Upper lobe of left lung (tissue), 6 donors: ENCODE measurements around the gene IRF4. TPM values are rescaled to one million over a fixed set of nuclear protein-coding genes. Genes with fewer than 3 reads are reported as not detected.

Source experiments
- ATAC-seq, 2 donors: fragments of 200-7000 bp; cut with Tn5 transposase; one replicate each; pipeline ENCODE4 v1.9.1; 2022; ENCODE audit warnings: mild to moderate bottlenecking in 2 of 2, moderate library complexity in 2 of 2; ENCODE audit not compliant: low FRiP score in 2 of 2
- DNase-seq, 2 donors: peaks; one replicate each; pipeline ENCODE4 v3.0.0-alpha.2; 2019 to 2020
- H3K27ac ChIP-seq, 4 donors: fragments of 200-600 bp; sonication (generic); one replicate each; pipeline ENCODE4 v1.5.1; 2016 to 2019
- H3K27me3 ChIP-seq, 4 donors: fragments of 200-600 bp; sonication (generic); one replicate each; pipeline ENCODE4 v1.5.1; 2017 to 2019
- H3K36me3 ChIP-seq, 4 donors: fragments of 200-600 bp; sonication (generic); one replicate each; pipeline ENCODE4 v1.5.1; 2016 to 2019
- H3K4me1 ChIP-seq, 4 donors: fragments of 200-600 bp; sonication (generic); one replicate each; pipeline ENCODE4 v1.5.1; 2018 to 2019
- H3K4me3 ChIP-seq, 4 donors: fragments of 200-600 bp; sonication (generic); one replicate each; pipeline ENCODE4 v1.5.1; 2017 to 2019; ENCODE audit warnings: mild to moderate bottlenecking in 2 of 4, moderate library complexity in 1 of 4
- H3K9me3 ChIP-seq, 4 donors: fragments of 200-600 bp; sonication (generic); one replicate each; pipeline ENCODE4 v1.5.1; 2018 to 2019
- EP300 ChIP-seq, 4 donors: sonication (generic); formaldehyde crosslinking; IDR thresholded peaks; one replicate each; pipeline ENCODE4 v1.5.1; 2017; ENCODE audit warnings: antibody characterized with exemption in 4 of 4, control low read depth in 2 of 4
- POLR2A ChIP-seq, 4 donors: fragments of 450-650 bp; IDR thresholded peaks; one replicate each; pipeline ENCODE4 v1.5.1; 2016 to 2017; ENCODE audit warnings: antibody characterized with exemption in 4 of 4, mild to moderate bottlenecking in 2 of 4
- POLR2AphosphoS5 ChIP-seq, 2 donors: sonication (generic); formaldehyde crosslinking; IDR thresholded peaks; one replicate each; pipeline ENCODE4 v1.5.1; 2017; ENCODE audit warnings: antibody characterized with exemption in 2 of 2
- WGBS, 2 donors: methylation state at CpG; one replicate each; pipeline ENCODE4 v1.1.5; 2017 to 2018; 5-methylcytosine and 5-hydroxymethylcytosine counted together
- total RNA-seq, 6 donors: library from RNA; depleted of rRNA in 4 of 6; stranded (reverse); fragments of >200 nt in 4 of 6; gene quantifications; one replicate each; pipeline versions ENCODE4 v1.1.0 to v1.2.1, GENCODE V29; 2016 to 2021
- TF ChIP-seq, protein P1 (sequence below), 6 experiments: fragments of 450-650 bp in 4 of 6; fragments of 200-600 bp in 2 of 6; sonication (generic) in 2 of 6; IDR thresholded peaks; one replicate each; pipeline ENCODE4 v1.5.1; 2016 to 2019; ENCODE audit warnings: antibody characterized with exemption in 6 of 6
- donor health status: DM: no; HTN: no; CAD: no; lungs with moderate emphysema.
- donor health status: DM: no; HTN: yes; CAD: no; lungs with severe emphysema.

Gene IRF4
- total RNA-seq, 6 donors from 2014 or later, result 1.6 to 10.5 (median 5.9) TPM

DNA sequence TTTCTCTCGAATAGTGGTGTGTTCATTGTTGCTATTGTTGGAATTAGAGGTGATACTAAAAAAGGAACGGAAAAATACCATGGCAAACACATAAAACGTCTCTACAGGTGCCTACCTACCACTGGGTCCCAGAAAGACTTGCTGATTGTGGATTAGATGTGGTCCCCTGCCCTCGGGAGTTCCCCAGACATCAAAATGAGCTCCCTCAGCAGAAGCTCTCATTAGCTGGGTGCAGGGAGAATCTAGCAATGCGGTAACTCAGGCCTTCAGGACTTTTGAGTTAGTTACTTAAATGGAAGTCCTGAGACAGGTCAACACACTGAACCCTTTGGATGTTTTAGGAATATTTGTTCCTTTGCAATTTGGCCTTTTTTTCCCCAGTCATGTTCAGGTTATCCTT is 6.1 kb downstream of the IRF4 start:
- Histone ChIP-seq H3K27me3 (peaks cover 0 to 19% (median 9%) of the 10 kb centered on the region in 4 donors), H3K27ac (no peak overlapping the region), H3K9me3 (no peaks in the 10 kb centered on the region), H3K4me3 (no peak overlapping the region), H3K4me1 (peaks cover 12 to 14% (median 13%) of the 10 kb centered on the region in 4 donors), H3K36me3 (no peaks in the 10 kb centered on the region)
- WGBS, 2 donors, result 85 to 88% methylated on average over 5 of the region's 5 CpGs
- no peak for DNase-seq
- ATAC-seq, result no peak
- no peak for TF ChIP-seq POLR2A (IDR thresholded peaks at IDR 0.05)
- TF ChIP-seq, protein P1, sequence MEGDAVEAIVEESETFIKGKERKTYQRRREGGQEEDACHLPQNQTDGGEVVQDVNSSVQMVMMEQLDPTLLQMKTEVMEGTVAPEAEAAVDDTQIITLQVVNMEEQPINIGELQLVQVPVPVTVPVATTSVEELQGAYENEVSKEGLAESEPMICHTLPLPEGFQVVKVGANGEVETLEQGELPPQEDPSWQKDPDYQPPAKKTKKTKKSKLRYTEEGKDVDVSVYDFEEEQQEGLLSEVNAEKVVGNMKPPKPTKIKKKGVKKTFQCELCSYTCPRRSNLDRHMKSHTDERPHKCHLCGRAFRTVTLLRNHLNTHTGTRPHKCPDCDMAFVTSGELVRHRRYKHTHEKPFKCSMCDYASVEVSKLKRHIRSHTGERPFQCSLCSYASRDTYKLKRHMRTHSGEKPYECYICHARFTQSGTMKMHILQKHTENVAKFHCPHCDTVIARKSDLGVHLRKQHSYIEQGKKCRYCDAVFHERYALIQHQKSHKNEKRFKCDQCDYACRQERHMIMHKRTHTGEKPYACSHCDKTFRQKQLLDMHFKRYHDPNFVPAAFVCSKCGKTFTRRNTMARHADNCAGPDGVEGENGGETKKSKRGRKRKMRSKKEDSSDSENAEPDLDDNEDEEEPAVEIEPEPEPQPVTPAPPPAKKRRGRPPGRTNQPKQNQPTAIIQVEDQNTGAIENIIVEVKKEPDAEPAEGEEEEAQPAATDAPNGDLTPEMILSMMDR (IDR thresholded peaks at IDR 0.05), result no peak
- TF ChIP-seq POLR2AphosphoS5 (IDR thresholded peaks at IDR 0.05), result no peak
- no peak for TF ChIP-seq EP300 (IDR thresholded peaks at IDR 0.05)

DNA sequence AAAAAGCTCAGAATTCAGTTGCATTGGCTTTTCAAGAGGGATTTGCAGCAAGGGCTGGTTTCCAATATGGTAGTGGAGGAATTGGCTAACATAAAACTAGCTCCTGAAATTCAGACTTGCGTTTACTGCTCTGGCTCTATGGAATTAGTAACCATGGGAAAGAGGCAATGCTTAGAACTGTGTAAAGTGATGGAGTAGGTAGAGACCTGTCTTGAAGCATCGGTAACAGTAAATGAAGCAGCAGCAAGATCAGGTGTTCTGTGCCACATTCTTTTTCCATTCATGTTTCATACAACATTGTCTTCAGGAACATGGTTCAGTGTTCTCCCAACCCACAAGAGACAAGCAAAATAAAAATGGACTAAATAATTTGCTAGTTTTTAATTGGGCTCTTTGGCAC is 6.5 kb downstream of the IRF4 start:
- ATAC-seq, result no peak
- H3K4me1 ChIP-seq, result peaks cover 7 to 9% (median 8%) of the 10 kb centered on the region in 4 donors
- TF ChIP-seq EP300 (IDR thresholded peaks at IDR 0.05), result no peak
- TF ChIP-seq POLR2AphosphoS5 (IDR thresholded peaks at IDR 0.05), result no peak
- TF ChIP-seq POLR2A (IDR thresholded peaks at IDR 0.05), result no peak
- TF ChIP-seq, protein P1 (IDR thresholded peaks at IDR 0.05), result no peak
- H3K4me3 ChIP-seq, result no peak overlapping the region
- no peaks in the 10 kb centered on the region for H3K9me3 ChIP-seq
- WGBS, 2 donors, result 85% methylated on average over 2 of the region's 2 CpGs
- no peak overlapping the region for H3K27ac ChIP-seq
- DNase-seq, result no peak
- H3K36me3 ChIP-seq, result no peaks in the 10 kb centered on the region
- peaks cover 0 to 14% (median 7%) of the 10 kb centered on the region in 4 donors for H3K27me3 ChIP-seq

DNA sequence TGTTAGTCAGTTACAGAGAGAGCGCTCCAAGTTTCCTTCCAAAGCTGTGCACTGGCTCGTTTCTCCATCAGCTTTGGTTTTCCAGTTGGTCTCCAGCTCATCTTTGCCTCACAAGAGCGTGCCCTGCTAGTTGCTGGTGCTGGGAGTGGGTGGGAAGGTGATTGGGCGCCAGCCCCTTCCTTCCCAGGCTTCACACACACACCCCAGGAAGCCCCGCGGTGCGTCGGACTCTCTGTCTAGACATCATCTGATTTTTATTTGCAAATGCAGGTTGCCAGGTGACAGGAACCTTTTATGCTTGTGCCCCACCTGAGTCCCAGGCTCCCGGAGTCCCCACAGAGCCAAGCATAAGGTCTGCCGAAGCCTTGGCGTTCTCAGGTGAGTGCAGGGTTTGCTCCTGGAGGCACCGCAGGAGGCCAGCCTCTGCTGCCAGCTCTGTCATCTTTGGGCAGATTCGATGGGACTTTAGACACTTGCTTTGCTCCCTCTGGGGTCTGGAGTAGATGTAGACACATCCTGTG is 7.1 kb downstream of the IRF4 start:
- DNase-seq (no peak), ATAC-seq (no peak)
- no peaks in the 10 kb centered on the region for H3K9me3 ChIP-seq
- H3K4me1 ChIP-seq, result peaks cover 1 to 4% (median 3%) of the 10 kb centered on the region in 4 donors
- H3K36me3 ChIP-seq, result no peaks in the 10 kb centered on the region
- no peak overlapping the region for H3K27ac ChIP-seq
- WGBS, 2 donors, result 84 to 86% methylated on average over 12 to 13 of the region's 13 CpGs
- H3K4me3 ChIP-seq, result no peak overlapping the region
- TF ChIP-seq EP300 (IDR thresholded peaks at IDR 0.05), result no peak
- TF ChIP-seq, protein P1 (IDR thresholded peaks at IDR 0.05), result no peak
- no peak for TF ChIP-seq POLR2A (IDR thresholded peaks at IDR 0.05)
- TF ChIP-seq POLR2AphosphoS5 (IDR thresholded peaks at IDR 0.05), result no peak
- H3K27me3 ChIP-seq, result peaks cover 0 to 9% (median 4%) of the 10 kb centered on the region in 4 donors

DNA sequence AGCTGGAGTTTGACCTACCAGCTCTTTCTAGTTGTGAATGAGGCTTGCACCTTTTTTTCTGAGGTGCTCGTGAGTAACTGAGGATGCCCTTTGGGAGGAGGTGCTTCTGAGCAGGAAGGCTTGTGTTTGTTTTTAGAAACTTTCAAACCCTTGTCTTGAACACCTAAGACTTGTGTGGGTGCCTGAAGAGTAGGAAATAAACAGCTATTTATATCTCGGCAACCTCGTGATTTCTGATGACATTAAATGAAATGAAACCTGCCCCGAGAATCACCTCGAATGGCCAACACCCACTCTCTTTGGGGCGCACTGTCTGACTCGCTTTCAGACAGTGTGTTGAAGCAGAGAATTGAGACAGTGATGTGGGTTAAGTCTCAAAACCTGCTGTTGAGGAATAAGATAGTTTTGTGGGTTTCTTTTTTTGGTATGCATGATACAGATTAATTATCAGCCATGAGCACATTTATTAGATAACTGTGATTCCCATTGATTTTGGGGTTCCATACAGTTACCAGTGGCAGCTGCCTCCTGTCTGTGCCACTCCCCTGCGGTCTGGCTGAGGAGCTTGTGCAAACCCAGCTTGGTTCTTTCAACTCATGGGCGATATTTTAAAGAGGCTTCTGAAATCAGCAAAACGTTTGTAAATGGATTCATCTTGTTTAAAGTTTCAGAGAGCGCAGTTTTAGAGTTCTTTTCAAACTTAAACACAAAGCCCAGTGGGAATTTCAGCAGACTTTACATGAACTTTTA is 8.4 kb downstream of the IRF4 start:
- no peaks in the 10 kb centered on the region for H3K36me3 ChIP-seq
- no peak for TF ChIP-seq POLR2A (IDR thresholded peaks at IDR 0.05)
- TF ChIP-seq, protein P1 (IDR thresholded peaks at IDR 0.05), result no peak
- TF ChIP-seq POLR2AphosphoS5 (IDR thresholded peaks at IDR 0.05), result no peak
- TF ChIP-seq EP300 (IDR thresholded peaks at IDR 0.05), result no peak
- H3K4me1 ChIP-seq, result no peaks in the 10 kb centered on the region
- H3K27me3 ChIP-seq, result no peaks in the 10 kb centered on the region
- no peak for ATAC-seq
- H3K9me3 ChIP-seq, result no peaks in the 10 kb centered on the region
- H3K4me3 ChIP-seq, result no peak overlapping the region
- H3K27ac ChIP-seq, result no peak overlapping the region
- DNase-seq, result no peak
- 58 to 66% methylated on average over 11 of the region's 11 CpGs for WGBS, 2 donors
